ENCODE measurements around the gene ZNF581. TPM values are rescaled to one million over a fixed set of nuclear protein-coding genes. Genes with fewer than 3 reads are reported as not detected.
A peak's percentile ranks its signal among the peaks of the same experiment; 100 is the strongest.

ZNF581 gene
- total RNA-seq, 1 donor from 2014 or later, result 16.3 TPM

DNA sequence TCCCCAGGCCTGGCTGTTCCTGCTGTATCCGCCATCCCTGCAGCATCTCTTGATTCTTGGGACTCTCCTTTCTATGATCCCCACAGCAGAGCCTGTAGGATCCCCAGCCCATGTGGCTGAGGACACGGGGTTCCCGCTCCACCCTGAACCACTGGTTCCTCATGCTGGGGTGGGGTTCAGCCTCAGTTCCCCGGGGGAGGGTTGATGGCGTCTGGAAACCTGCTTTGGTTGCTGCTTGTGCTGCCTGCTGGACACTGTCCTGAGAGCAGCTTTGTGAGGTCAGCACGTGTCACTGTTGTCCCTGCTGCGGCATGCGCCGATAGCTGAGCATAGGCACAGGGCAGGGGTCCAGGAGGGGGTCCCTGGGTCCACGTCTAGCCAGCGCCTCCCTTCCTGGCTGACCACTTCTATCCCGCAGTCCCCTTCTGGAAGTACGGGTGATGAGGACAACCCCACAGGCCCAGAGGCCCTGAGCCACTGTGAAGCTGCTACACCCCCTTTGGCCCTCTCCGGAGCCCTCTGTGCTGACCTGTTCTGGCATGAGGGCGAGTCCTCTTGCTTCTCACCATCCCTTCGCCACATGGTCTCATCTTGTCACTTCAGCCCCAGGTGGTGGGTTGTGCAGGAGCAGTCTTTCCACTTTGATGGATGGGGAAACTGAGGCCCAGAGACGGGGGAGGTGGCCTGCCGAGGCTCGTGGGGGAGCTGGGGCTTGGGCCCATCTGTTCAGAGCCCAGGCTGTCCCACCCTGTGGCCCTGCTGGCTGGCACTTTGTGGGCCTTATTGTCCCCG lies 37.1 kb downstream of the ZNF581 start:
- no peak for DNase-seq

DNA sequence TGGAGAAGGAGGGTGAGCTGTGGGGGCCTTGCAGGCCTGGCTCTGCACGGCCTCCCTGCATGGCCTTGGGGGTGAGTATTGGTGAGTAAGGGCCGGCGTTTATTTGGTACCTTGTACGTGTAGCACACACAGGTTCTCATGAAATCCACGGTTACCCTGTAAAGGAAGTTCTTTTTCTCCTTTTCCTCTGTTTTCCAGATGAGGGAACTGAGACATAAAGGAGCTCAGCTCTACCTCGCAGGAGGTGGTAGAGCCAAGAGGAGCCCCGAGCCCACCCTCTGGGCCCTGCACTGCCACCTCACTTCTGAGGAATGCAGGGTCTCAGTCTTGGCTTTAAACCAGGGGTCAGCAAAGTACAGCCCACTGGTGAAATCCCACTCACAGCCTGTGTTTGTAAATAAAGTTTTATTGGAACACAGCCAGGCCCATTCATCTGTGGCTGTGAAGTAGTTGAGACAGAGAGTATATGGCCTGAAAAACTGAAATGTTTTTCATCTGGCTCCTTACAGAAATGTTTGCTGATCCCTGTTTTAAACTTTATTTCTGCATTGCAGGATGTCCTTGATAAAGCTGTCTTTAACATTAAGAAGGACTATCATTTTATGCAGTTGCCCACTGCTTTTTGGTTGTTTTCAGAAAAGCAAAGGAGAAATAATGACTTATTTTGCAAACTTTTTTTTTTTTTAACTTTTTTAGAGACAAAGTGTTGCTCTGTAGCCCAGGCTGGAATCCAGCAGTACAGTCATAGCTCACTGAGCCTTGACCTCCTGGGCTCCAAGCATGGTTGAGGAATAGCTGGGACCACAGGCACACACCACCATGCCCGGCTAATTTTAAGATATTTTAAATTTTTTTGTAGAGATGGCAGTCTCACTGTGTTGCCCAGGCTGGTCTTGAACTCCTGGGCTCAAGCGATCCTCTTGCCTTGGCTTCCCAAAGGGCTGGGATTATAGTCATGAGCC lies 38.0 kb downstream of the ZNF581 start:
- no peak for DNase-seq

DNA sequence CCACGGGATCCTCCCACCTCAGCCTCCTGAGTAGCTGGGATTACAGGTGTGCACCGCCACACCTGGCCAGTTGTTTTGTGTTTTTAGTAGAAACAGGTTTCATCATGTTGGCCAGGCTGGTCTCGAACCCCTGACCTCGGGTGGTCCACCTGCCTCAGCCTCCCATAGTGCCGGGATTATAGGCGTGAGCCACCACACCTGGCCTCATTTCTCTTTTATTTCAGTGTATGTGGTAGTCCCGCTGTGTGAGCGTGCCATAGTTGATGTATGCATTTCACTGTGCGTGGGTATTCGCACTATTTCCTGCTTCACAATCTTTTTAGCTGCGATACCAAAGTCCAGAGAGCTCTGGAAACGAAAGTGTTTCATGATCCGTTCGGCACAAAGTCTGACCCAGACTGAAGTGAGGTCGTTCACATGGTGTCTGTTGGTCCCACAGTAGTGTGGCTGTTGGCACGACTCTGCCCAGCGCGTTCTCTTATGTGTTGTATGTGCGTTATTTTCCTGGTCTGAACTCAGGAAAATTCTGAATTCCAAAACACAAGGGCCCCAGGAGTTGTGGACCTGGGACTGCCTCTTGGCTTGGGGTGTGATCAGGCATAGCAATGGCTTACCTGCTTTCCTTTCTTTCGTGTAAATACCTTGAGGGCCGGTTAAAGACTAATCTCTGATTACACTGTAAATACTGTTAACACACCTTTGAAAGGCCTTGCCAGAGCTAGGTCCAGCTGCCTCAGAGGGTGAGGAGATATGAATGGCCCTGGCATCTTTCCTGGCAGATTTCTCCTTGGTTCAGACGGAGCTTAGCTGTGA lies 40.2 kb downstream of the ZNF581 start:
- no peak for DNase-seq

DNA sequence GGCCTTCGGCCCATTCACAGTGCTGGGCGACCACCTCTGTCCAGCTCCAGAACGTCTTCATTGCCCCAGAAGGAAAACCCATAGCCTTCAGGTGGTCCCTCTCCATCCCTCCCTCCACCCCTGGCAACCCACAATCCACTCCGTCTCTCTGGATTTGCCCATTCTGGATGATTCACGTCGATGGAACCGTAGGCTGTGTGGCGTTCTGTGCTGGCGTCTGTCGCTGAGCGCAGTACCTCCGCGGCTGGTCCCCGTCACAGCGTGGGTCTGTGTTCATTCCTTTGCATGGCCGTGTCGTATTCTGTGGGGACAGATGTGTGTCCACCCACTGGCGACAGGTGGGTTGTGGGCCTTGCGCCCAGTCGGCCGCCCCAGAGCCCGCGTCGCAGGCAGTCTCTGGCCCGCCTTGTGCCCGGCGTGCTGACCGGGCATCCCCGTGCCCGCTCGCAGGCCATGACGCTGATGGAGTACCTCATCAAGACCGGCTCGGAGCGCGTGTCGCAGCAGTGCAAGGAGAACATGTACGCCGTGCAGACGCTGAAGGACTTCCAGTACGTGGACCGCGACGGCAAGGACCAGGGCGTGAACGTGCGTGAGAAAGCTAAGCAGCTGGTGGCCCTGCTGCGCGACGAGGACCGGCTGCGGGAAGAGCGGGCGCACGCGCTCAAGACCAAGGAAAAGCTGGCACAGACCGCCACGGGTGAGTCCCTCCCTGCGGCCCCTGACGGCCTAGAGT lies 41.7 kb downstream of the ZNF581 start:
- DNase-seq, result no peak

DNA sequence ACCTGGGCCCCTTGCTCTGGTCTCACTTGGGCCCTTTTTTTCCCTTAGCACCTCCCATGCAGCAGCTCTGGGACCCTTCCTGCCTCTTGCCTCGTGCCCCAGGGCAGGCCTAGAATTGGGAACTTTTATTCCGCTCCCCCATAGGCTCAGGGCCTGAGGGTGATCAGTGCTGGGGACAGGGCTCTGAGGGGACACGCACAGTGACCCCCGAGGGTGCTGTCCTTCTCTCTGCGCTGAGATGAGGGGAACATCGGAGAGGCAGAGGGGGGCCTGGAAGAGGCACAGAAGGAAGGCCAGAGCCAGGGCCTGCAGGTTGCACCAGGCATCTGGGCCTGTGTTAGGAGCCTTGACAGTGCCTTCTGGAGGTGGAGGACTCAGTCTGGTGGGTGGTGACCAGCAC lies 42.3 kb downstream of the ZNF581 start:
- DNase-seq, result no peak

DNA sequence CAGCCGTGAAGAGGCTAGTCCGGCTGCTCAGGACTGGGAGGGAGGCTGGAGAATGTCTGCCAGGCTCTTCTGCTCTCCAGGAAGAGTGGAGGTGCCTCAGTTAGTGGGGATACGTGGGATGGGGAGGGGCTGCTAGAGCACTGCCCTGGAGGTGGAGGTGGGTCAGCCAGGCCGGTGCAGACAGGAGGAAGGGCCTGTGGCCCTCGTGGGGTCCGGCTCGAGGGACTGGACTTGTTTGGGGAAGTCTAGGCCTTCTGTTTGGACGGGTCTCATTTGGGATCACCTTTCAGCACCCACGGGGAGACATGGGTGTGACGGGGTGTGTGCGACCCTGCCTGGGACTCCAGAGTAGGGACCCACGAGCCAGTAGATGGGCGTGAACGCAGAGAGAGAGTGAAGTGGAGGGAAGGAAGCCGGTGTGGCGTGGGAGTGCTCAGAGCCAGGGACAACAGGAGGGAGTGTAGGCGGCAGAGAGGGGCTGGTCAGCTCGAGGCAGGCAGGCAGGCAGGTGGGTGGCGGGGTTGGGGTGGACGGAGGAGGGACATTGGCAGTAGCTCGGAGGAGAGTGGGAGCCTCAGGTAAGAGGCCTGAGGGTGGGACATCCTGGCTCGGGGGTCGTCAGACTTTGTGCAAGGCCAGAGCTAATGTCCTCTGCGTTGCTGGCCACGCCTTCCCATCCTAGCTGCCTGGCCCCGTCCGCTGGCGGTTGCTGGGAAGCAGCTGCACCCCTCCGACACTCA lies 43.0 kb downstream of the ZNF581 start:
- no peak for DNase-seq

DNA sequence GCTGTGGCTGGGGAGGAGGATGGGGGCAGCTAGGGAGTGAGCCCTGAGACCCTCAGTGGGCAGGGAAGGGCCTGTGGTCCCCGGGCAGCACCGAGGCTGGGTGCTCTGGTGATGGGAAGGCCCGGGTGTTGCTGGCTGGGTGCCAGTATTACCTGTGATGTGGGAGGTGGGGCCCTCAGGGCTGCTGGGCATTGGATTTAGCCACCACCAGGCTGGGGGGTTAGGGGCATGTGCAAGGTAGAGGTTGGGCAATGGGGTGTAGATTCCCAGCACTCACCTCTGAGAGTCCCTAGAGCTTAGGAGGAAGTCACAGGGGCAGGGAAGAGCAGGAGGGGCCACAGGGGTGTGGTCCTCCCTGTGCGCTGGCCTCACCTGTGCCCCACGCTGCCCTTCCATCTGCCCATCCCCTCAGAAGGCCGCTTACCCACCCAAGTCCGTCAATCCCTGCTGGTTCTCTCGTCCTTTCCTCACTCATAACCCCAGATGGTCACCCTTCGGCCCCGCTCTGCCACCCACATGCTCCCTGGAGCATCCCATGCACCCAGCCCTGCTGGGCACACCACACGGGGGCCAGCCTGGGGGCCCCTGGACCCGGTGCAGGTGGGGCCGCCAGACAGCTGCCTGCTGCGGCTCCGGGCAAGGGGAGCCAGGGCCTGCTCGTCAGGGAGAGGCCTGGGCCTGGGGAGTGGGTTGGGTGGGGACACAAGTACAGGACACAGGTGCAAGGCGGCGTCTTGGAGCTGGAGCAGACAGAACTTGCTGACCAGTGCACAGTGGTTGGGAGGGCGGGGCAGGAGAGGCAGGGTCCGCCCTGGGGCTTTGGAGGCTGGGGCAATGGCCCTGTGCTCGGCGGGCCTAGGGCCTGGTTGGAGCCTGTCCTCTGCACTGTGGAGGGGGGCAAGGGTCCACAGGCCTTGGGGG lies 44.1 kb downstream of the ZNF581 start:
- no peak for DNase-seq

DNA sequence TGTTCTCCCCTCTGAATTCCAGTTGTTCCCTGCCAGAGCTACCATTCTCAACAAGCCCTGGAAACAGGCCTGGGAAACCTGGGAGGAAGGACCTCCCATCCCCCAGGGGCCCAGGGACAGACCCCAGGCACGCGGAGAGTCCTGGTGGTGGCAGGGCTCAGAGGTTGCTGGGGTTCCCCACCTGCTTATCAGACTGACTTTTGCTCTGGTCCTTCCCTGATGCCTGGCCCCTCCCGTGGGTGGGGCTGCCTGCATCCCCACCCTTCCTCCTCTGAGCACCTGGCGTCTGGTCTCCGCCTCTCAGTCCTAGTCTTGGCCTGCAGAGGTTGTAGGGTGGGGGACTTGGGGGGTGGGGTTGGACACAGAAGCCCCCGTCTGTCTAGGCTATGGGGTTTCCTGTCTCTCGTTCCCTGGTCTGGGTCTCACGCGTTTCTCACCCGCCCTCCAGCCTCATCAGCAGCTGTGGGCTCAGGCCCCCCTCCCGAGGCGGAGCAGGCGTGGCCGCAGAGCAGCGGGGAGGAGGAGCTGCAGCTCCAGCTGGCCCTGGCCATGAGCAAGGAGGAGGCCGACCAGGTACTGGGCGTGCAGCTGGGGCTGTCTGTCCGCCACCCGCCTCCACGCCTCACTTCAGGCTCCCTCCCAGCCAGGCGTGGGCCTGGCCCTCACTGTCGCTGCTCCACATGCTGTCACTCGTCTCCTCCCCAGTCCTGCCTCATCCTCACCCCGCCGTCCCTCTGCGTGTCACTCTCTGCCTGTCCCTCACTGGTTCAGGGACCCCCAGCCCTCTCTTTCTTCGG lies 45.2 kb downstream of the ZNF581 start:
- peak; percentile 93 for DNase-seq

DNA sequence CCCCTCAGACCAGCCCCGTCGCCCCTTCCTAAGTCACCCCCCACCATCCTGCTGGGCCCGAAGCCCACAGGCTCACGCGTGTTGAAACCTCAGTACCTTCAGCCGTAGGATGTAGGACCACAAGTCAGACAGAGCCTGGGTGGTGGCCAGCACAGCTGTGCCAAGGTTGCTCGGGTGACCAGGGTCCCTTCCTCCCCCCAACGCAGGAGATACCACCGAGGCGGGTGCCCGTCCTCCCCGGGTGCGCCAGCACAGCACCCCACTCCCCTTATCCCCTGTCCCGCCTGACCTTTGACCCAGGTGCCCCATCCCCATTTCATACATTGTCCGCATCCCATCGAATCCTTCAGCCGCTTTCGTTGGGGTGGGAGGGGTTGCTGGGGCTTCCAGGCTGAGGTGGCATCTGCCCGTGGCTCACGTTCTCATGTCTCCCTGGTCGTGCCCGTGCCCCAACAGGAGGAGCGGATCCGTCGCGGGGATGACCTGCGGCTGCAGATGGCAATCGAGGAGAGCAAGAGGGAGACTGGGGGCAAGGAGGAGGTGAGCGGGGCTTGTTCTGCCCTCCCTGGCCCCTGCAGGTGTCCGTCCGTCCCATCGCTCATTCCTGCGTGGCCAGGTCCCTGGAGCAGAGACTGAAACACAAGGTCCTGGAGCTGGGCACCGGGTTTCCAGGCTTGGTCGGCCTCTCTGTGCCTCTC lies 46.1 kb downstream of the ZNF581 start:
- DNase-seq, result no peak

DNA sequence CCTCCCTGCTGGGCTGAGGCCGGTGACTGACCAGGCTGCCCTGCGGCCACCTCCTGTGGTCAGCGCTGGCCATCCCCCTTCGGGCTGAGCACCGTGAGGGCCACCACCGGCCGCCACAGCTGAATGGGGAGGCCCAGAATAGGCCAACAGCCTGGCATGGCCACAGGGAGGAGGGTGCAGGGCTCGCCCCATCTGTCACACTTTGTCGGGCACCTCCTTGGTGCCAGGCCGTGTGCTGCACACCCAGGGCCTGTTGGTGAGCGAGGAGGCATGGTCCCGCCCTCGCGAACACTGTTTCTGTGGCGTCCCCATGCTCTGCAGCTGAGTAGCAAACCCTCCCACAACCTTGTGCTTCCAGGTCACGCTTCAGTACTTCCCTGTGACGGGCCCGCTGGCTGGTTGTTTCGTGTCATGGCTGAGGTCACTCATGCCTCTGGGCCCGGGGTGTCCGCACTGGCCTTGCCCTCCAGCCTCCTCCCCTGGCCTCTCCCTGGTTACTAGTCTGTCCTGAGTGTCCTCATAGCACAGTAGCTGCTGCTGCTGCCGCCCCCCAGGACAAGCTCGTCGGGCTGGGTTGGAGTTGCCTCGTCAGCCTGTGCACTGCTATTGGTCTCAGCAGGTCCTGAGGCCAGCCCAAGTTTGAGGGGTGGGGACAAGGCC lies 46.8 kb downstream of the ZNF581 start:
- DNase-seq, result no peak

DNA sequence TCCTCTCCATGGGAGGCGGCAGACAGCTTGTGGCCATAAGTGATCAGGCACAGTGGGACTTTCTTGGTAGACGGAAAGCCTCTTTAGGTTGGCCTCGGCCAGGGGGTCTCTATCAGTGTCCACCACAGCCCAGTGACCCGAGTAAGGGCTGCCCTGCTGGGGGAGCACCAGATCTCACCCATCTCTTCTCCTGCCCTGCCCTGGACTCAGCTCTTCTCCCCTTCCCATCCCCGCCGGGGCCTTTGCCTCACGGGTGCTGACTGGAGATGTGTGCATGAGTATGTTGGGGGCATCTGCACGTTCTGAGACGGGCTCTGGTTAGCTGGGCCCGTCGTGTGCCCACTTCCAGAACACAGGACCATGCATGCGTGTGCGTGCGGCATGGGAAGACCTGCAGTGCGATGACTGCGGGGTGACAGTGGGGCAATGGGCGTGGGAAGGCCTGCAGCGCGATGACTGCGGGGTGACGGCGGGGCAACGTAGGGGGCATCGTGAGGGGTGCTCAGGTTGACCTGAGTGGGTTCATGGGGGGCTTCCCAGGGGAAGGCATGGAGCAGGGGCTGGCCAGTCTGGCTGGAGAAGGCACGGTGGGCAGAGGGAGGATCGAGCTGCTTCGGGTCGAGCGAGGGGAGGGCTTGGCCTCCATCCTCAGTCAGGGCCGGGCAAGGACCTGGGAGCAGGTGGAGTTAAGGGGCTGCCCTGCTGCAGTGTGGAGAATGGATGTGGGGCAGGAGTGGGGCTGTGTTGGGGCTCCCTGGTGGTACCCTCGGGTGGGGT lies 47.5 kb downstream of the ZNF581 start:
- no peak for DNase-seq

DNA sequence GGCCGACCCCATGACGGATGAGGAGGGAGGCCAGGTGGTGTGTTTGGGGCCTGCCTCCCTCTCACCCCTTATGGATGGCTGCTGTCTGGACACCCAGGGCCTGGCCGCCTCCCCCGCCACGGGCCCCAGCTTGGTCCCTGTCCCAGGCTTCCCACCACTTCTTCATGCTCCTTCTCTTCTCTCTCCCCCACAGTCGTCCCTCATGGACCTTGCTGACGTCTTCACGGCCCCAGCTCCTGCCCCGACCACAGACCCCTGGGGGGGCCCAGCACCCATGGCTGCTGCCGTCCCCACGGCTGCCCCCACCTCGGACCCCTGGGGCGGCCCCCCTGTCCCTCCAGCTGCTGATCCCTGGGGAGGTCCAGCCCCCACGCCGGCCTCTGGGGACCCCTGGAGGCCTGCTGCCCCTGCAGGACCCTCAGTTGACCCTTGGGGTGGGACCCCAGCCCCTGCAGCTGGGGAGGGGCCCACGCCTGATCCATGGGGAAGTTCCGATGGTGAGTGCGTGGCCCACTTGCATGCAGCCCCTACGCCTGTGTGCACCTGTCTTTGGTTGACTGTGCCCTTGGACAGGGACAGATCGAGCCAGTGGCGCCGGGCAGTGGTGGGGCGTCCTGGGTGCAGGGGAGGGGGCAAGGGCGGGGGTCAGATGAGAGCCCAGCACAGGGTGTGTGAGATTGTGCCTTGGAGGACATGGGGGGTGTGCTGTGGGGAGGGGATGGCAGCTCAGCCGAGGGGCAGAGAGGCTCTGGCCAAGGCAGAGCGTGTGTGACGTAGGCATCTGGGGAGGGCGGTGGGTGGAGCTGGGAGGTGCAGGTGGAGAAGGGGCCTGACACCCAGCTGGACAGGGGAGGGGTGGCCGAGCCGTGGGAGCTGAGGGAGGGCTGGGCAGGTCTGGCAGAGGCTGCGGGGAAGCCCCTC lies 48.4 kb downstream of the ZNF581 start:
- no peak for DNase-seq

DNA sequence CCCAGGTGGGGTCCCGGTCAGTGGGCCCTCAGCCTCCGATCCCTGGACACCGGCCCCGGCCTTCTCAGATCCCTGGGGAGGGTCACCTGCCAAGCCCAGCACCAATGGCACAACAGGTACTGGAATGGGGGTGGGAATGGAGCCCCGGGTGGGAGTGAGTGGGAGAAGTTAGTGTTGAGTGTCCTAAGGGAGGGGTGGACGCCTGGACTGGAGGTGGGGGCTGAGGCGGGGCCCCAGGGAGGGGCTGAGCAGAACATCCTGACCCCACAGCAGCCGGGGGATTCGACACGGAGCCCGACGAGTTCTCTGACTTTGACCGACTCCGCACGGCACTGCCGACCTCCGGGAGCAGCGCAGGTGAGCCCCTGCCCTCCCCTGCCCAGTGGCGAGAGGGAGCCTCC lies 49.2 kb downstream of the ZNF581 start:
- no peak for DNase-seq

DNA sequence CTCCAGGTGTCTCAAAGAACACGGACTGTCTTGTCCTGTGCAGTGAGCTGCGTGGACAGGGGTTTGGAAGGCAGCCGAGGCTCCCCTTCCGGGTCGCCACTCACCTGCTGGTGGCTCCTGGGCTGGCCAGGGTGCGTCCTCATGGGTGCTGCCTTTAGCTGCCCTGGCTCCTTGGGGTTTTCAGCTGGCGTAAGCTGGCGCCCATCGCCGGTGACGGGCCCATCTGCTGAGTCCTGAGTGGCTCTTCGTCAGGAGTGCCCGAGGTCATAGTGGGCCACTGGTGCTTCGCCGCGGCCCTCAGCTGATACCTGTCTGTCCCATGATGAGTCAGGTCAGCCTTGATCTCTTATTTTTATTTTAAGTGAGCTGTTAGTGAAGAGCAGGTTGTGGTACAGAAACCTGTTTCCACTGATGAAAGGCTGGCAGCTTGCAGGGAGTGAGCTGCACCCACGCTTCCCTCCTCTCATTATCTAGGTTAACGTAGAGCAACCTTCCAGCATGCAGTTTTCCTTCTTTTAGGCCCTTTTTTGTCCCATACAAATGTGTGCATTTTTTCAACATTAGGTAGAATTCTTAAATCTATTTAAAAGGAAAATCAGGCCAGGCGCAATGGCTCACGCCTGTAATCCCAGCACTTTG lies 50.0 kb downstream of the ZNF581 start:
- no peak for DNase-seq

DNA sequence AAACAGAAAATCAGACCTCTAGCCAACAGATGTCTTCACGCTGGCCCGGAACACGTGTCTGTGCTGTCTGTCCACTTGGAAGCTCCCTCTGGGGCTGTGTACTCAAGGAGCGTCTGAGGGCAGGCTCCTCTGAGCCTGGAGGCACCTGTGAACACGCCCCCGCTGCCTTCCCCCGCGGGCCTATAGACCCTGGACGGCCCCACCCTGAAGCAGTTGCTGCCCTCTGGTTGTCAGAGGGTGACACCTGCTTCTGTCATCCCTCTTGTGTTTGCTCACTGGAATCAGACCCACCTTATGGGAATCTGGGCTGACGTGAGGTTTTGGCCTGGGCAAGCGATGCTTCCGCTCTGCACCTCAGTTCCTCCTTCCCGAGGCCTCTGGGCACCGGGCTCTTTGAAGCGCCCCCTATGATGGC lies 50.8 kb downstream of the ZNF581 start:
- no peak for DNase-seq

Data from tongue (tissue), 2 donors.